ENCODE results near the gene ARMS2.

GRCh38 chr10:122492999-122493481, 38.6 kb downstream of the ARMS2 start:
- TF ChIP-seq CTCF (conservative IDR thresholded peaks at IDR 0.05; ENCODE audit: low read depth in 2 of 2) (no peak), EZH2 (IDR thresholded peaks at IDR 0.05; ENCODE audit: low read depth, unreplicated experiment) (no peak), POLR2AphosphoS5 (IDR thresholded peaks at IDR 0.05; ENCODE audit: low read depth) (no peak), EZH2phosphoT487 (IDR thresholded peaks at IDR 0.05; ENCODE audit: unreplicated experiment) (no peak), CREB1 (CRISPR knock-in tag; IDR thresholded peaks at IDR 0.05; ENCODE audit: low read depth) (no peak), REST (IDR thresholded peaks at IDR 0.05; ENCODE audit: unreplicated experiment) (no peak)

Data from GM23338 (cell line).